GM21619 (cell line): ENCODE data around the gene FRMD4A.

Experiments
- ATAC-seq: cut with Tn5 transposase; IDR thresholded peaks from one replicate; pipeline ENCODE4 v1.9.1; 2021; ENCODE audit not compliant: unreplicated experiment

The FRMD4A gene

DNA sequence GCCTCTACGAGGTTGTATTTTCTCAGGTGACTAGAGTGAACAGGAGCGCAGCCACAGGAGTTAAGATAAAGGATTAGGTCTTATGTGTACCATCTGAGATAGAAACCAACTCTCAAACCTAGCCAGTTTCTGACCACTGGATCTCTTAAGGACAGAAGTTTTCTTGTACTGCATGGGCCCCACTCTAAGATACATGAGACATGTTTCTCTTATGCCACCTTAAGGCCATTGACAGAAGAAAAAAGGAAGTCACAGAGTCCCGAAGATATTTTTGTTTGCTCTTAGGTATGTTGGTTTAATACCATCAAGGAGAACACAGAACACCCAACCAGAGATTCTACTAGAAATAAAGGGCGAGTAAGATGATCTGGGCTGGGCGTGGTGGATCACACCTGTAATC is 335.8 kb downstream of the FRMD4A start:
- ATAC-seq: no peak

DNA sequence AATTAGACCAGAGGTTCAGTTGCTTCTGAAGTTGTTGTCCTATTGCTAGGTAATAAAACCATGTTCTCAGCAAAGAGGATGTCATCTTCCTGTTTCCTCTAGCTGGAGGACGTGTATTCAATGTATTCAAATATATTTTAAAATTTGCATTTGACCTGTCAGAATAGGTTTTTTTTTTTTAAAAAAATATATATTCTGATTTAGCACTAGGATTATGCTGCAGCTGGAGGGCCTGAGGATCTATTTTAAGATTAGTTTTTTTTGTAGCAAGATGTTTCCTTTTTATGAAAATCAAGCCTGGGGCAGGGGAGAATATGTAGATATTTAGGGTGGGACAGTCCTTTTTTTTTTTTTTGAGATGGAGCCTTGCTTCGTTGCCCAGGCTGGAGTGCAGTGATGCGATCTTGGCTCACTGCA is 337.0 kb downstream of the FRMD4A start:
- no peak for ATAC-seq

DNA sequence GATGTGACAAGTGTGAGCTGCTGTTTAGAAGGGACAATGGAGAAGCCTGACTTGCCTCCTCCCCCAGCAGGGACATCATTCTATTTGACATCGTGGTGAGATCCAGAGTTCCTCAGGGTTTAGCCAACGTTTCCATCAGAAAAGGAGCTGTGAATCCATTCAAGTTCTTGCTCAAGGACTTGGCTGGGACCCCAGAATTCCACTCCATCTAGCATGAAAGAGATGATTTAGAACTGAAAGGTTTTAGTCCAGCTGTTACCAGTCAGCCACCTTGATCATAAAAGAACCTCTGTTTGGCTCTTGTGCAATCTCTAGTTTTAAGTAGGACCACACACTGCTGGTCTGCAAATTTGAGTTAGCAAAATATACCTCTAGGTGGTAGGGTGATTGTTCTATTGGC is 337.6 kb downstream of the FRMD4A start:
- ATAC-seq: no peak

DNA sequence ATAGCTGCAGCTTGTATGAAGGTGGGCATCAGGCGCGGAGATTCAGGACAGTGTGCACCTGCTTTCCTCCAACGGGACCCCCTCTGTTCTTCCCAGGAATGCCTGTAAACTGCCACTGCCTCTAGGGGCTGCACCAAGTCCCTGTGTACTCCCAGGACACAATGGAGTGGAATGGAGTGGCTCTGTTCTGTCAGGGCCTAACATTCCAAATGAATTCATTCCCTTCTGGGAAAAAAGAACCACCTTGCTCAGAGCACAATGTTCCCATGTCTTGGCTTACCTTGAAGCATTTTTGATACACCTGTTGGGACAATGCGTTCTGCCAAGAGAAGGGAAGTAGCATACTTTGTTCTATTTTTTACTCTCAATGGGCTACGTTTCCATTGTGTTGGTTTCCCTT is 339.4 kb downstream of the FRMD4A start:
- no peak for ATAC-seq

GRCh38 chr10:13990946-13991345 is 339.8 kb downstream of the FRMD4A start:
- ATAC-seq: no peak

GRCh38 chr10:13990392-13990805 is 340.3 kb downstream of the FRMD4A start:
- no peak for ATAC-seq

- ATAC-seq: no peak
Observed at GRCh38 chr10:13989616-13990015, 341.1 kb downstream of the FRMD4A start.

- ATAC-seq: no peak
Observed at GRCh38 chr10:13987446-13987845, 343.3 kb downstream of the FRMD4A start.

GRCh38 chr10:13984647-13985155 is 346.0 kb downstream of the FRMD4A start:
- no peak for ATAC-seq

DNA sequence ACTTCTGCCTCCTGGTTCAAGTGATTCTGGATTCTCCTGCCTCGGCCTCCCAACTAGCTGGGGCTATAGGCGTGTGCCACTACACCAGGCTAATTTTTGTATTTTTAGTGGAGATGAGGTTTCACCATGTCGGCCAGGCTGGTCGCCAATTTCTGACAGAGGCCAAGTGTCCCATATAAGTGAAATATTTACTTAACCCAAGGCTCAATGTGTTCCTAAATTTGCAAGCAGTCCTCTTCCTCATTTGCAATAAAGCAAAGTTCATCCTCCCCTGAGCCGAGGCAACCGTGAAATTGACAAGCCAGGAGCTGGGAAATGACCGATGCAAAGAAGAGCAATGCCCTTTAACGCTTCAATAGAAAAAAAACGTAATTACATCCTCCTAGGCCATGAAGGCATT is 347.7 kb downstream of the FRMD4A start:
- no peak for ATAC-seq

DNA sequence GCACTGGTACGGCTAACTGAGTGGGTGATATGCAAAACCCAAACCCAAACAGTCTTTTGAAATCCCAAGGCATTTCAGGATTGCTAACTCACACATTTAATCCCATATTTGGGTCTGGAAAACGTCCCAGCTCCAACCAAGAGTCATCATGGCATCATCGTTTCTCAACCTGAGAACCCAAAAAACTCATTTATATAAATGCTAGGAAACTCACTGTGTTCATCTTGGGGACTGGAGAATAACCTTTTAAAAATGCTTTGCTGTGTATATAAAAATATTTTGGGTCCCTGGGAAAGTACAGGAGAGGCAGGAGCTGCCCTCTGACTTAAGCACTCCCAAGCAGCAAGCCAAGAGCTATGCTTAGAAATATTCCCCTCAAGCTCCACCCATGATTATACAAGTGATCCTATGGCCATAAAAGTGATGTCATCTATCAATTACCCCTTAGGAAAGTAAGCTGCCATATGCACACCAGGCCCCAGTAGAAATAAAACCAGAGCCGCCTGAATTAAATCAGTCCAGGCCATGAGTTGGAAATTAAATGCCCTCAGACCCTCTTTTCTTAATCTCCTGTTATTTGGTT is 352.1 kb downstream of the FRMD4A start:
- ATAC-seq: no peak

DNA sequence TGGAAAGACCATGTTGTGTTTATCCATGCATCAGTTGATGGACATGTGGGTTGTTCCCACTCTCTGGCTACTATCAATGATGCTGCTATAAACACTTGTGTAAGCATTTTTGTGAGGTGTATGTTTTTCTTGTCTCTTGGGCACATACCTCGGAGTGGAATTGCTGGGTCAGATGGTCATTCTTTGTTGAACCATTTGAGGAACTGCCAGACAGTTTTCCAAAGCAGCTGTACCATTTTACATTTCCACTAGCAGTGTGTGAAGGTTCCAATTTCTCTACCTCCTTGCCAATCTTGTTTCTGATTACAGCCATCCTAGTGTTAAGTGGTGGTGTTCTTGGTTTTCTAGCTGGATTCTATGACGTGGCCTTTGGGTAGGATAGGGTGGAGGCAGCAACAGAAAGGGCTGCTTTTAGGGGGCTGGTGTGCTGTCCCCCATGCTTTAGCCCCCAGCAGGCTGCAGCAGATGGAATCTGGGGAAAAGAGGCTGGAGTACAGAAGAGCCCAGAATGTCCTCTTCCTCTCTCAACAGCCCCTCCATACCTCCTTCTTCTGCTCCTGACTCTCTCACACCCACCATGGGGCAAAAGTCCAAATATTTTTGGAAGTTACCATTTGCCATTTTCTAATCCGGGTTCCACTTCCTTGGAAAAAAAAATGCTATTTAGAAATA is 352.7 kb downstream of the FRMD4A start:
- ATAC-seq: no peak

- ATAC-seq: no peak
Observed at GRCh38 chr10:13973742-13974141, 357.0 kb downstream of the FRMD4A start.

DNA sequence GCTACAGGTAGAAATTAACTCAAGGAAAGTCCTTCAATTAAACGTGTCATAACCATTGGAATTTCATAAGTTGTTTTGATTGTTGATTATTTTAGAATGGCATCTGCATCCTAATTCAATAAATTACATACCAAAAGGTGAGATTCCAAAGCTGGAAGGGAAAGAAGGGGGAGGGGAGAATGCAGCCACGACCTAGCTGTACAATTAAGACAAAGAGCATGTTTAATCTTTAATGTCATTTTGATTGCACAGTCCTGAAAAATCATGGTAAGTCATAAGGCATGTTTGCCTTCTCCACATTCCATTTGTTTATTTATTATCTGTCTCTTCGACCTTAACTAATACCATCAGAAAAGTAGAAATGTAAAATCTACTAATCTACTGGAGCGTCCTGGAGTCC is 358.1 kb downstream of the FRMD4A start:
- no peak for ATAC-seq

GRCh38 chr10:13971601-13972475 is 358.9 kb downstream of the FRMD4A start:
- ATAC-seq: no peak

- ATAC-seq: no peak
Observed at GRCh38 chr10:13970957-13971353, 359.8 kb downstream of the FRMD4A start.

DNA sequence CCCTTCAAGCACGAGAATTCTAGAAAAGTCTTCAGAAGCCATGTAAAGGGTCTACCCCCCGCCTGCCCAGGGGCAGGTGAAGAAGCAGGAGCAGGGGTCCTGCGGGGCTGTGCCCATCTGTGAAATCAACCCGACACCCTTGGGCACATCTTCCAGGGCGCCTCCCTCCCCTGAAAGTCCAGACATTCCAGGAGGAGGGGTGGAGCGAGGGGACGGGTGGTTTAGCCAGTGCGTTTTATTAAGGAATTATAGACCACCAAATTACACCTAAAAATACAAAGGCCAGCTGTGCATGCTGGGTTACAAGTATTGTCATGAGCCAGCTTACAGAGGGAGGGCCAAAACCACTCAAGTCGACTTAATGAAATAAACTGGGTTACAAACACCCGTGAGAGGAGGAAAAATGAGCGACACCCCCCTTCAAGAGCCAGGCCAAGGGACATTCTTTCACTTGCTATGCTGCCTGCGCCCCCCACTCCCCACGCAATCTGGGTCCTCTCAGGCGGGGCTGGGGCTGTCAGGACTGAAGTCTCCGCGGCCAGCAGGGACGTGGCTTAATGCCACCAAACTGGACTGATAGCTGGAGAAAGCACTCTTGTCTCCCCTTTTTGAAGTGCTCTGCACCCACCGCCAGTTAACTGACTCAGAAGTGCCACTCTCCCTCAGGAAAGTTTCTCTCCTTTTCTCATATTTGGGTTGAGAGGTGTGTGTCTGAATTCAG is 360.3 kb downstream of the FRMD4A start:
- no peak for ATAC-seq

DNA sequence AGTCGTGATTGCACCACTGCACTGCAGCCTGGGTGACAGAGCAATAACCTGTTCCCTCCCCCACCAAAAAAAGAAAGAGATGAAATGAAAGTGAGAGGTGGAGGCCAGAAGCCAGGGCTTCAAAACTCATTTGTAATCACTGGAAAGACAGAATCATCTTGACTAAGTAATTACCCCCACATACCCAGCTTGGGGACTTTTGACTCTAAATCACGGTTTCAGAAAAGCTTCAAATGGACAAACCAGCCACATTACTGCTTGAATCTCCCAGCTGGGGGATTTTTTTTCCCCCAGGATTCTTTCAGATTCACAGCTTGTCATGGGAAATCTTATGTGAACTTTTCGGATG is 361.0 kb downstream of the FRMD4A start:
- ATAC-seq: no peak

- ATAC-seq: no peak
Observed at GRCh38 chr10:13969118-13969791, 361.5 kb downstream of the FRMD4A start.

- ATAC-seq: no peak
Observed at GRCh38 chr10:13961853-13962252, 368.9 kb downstream of the FRMD4A start.

DNA sequence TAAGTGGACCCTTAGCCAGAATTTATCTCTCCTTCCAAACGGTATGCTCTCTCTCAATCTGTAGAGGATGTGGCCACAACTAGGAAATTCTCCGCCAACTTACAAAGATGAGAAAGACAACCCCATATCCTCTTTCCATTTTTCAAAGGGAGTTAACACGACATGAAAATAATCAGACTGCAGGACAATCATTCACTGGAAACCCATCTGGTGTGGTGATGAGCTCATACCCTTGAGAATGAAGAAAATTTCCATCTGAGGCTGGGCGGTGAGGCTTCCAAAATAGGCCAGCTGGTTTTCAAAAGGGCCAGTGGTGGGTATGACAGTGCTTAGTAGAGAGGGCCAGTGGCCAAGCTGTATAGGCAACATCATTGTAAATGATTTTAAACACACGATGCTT is 369.6 kb downstream of the FRMD4A start:
- ATAC-seq: no peak
